KOPT-K1 (cell line): Measurements from ENCODE around the gene TFPT.
A peak's percentile ranks its signal among the peaks of the same experiment; 100 is the strongest.
"Not testable (repeated sequence)": the region's sequence is repeated elsewhere in the genome, so short reads cannot be mapped to it uniquely, and the experiment has no call there.

ENCODE experiments used
- H3K27ac ChIP-seq: fragments of 200-600 bp; sonication (generic); 2 replicates; pipeline ENCODE4 v1.5.1; 2016; ENCODE audit warnings: antibody characterized with exemption, mild to moderate bottlenecking, low read depth, low read length; ENCODE audit not compliant: poor library complexity, severe bottlenecking
- H3K36me3 ChIP-seq: fragments of 200-600 bp; sonication (generic); 2 replicates; pipeline ENCODE4 v1.5.1; 2017; ENCODE audit warnings: antibody characterized with exemption, mild to moderate bottlenecking, low read length, moderate library complexity; ENCODE audit not compliant: insufficient read depth
- H3K9me3 ChIP-seq: fragments of 200-600 bp; sonication (generic); 2 replicates; pipeline ENCODE4 v1.5.1; 2017; ENCODE audit warnings: antibody characterized with exemption, low read length, mild to moderate bottlenecking; ENCODE audit not compliant: insufficient read depth, poor library complexity, severe bottlenecking

TFPT gene

GRCh38 chr19:54109651-54110050 is 5.8 kb downstream of the TFPT start:
- H3K27ac ChIP-seq: no peak overlapping the region
- no peaks in the 10 kb centered on the region for H3K9me3 ChIP-seq
- H3K36me3 ChIP-seq: peaks cover 81% of the 10 kb centered on the region

- Histone ChIP-seq H3K36me3 (peaks cover 77% of the 10 kb centered on the region), H3K27ac (no peak overlapping the region), H3K9me3 (no peaks in the 10 kb centered on the region)
Observed at GRCh38 chr19:54108496-54108895, 7.0 kb downstream of the TFPT start.

- H3K27ac ChIP-seq: no peak overlapping the region
- no peaks in the 10 kb centered on the region for H3K9me3 ChIP-seq
- peaks cover 72% of the 10 kb centered on the region for H3K36me3 ChIP-seq
Observed at GRCh38 chr19:54107876-54108490, 7.5 kb downstream of the TFPT start.

GRCh38 chr19:54106716-54107115 is 8.7 kb downstream of the TFPT start:
- no peak overlapping the region for H3K27ac ChIP-seq
- H3K9me3 ChIP-seq: no peaks in the 10 kb centered on the region
- H3K36me3 ChIP-seq: peaks cover 60% of the 10 kb centered on the region

GRCh38 chr19:54105796-54106195 is 9.7 kb downstream of the TFPT start:
- H3K36me3 ChIP-seq: peaks cover 55% of the 10 kb centered on the region
- H3K9me3 ChIP-seq: no peaks in the 10 kb centered on the region
- H3K27ac ChIP-seq: no peak overlapping the region

GRCh38 chr19:54104998-54105715 is 10.3 kb downstream of the TFPT start:
- Histone ChIP-seq H3K36me3 (peaks cover 49% of the 10 kb centered on the region), H3K27ac (no peak overlapping the region), H3K9me3 (no peaks in the 10 kb centered on the region)

- no peaks in the 10 kb centered on the region for H3K9me3 ChIP-seq
- peak within 1 kb of the TSS; percentile 65 for H3K27ac ChIP-seq
- H3K36me3 ChIP-seq: peaks cover 23% of the 10 kb centered on the region
Observed at GRCh38 chr19:54102421-54103169, 12.9 kb downstream of the TFPT start, which contains the start of gene NDUFA3. Gene NDUFA3, plus strand, starts transcription at chr19:54102855. Its CDS starts 24 bp downstream, at chr19:54102879.

GRCh38 chr19:54100561-54100960 is 14.9 kb downstream of the TFPT start, which contains the start of gene OSCAR:
Gene OSCAR, minus strand, starts transcription at chr19:54100803. Its CDS starts 11 bp downstream, at chr19:54100792.
- no peaks in the 10 kb centered on the region for H3K9me3 ChIP-seq
- H3K27ac ChIP-seq: no peak within 1 kb of the TSS

GRCh38 chr19:54099903-54100255 is 15.6 kb downstream of the TFPT start:
- H3K36me3 ChIP-seq, H3K27ac ChIP-seq, H3K9me3 ChIP-seq: not testable (repeated sequence)

More at GRCh38 chr19:54100561-54100960, 14.9 kb downstream of the TFPT start, which contains the start of gene OSCAR:
- peaks cover 3% of the 10 kb centered on the region for H3K36me3 ChIP-seq

GRCh38 chr19:54099190-54099902 is 16.1 kb downstream of the TFPT start:
- H3K27ac ChIP-seq: no peak overlapping the region

GRCh38 chr19:54096617-54097106 is 18.8 kb downstream of the TFPT start:
- Histone ChIP-seq H3K36me3 (no peaks in the 10 kb centered on the region), H3K27ac (no peak overlapping the region), H3K9me3 (peaks cover 11% of the 10 kb centered on the region)

More at GRCh38 chr19:54099190-54099902, 16.1 kb downstream of the TFPT start:
- H3K9me3 ChIP-seq: peaks cover 6% of the 10 kb centered on the region
- no peaks in the 10 kb centered on the region for H3K36me3 ChIP-seq

GRCh38 chr19:54095859-54096616 is 19.4 kb downstream of the TFPT start:
- peaks cover 11% of the 10 kb centered on the region for H3K9me3 ChIP-seq
- H3K36me3 ChIP-seq, H3K27ac ChIP-seq: not testable (repeated sequence)

- H3K36me3 ChIP-seq: no peaks in the 10 kb centered on the region
- H3K27ac ChIP-seq: no peak overlapping the region
- peaks cover 11% of the 10 kb centered on the region for H3K9me3 ChIP-seq
Observed at GRCh38 chr19:54095136-54095858, 20.2 kb downstream of the TFPT start.
